Small intestine (tissue), 7 donors: Measurements from ENCODE around the gene FAM72A. TPM values are rescaled to one million over a fixed set of nuclear protein-coding genes. Genes with fewer than 3 reads are reported as not detected.
"Not testable (repeated sequence)": the region's sequence is repeated elsewhere in the genome, so short reads cannot be mapped to it uniquely, and the experiment has no call there.

Experiments used
- DNase-seq, 2 donors: peaks; one replicate each; pipeline versions ENCODE4 v3.0.0 to v3.0.0-alpha.2; 2013
- FAIRE-seq: peaks from 2 replicates; lab custom pipeline; 2012; peaks lifted over from hg19 to GRCh38; lab: Jason Lieb, UNC
- H3K27ac ChIP-seq, 3 donors: one replicate each; pipeline ENCODE4 v1.5.1; 2013; ENCODE audit warnings: low read length in 2 of 3, mild to moderate bottlenecking in 2 of 3, control low read depth in 1 of 3, inconsistent platforms in 1 of 3, low read depth in 1 of 3, moderate library complexity in 1 of 3
- H3K27me3 ChIP-seq, 3 donors: one replicate each; pipeline ENCODE4 v1.6.1; 2013; ENCODE audit warnings: low read length in 3 of 3, inconsistent platforms in 1 of 3; ENCODE audit not compliant: control insufficient read depth in 3 of 3, insufficient read depth in 3 of 3
- H3K36me3 ChIP-seq, 3 donors: one replicate each; pipeline ENCODE4 v1.6.1; 2013; ENCODE audit warnings: low read length in 3 of 3, inconsistent platforms in 1 of 3, low read depth in 1 of 3, mild to moderate bottlenecking in 1 of 3, moderate library complexity in 1 of 3; ENCODE audit not compliant: control insufficient read depth in 3 of 3, insufficient read depth in 2 of 3
- H3K4me1 ChIP-seq, 3 donors: one replicate each; pipeline ENCODE4 v1.6.1; 2013; ENCODE audit warnings: low read length in 2 of 3, inconsistent platforms in 1 of 3, low read depth in 1 of 3, mild to moderate bottlenecking in 1 of 3, moderate library complexity in 1 of 3; ENCODE audit not compliant: control insufficient read depth in 3 of 3, insufficient read depth in 2 of 3
- H3K4me3 ChIP-seq, 3 donors: one replicate each; pipeline ENCODE4 v1.5.1; 2013; ENCODE audit warnings: low read length in 3 of 3, control low read depth in 1 of 3, inconsistent platforms in 1 of 3, low read depth in 1 of 3, mild to moderate bottlenecking in 1 of 3, moderate library complexity in 1 of 3
- H3K9me3 ChIP-seq, 2 donors: one replicate each; pipeline ENCODE4 v1.6.1; 2013; ENCODE audit warnings: low read depth in 1 of 2, low read length in 1 of 2; ENCODE audit not compliant: control insufficient read depth in 2 of 2, insufficient read depth in 1 of 2
- WGBS, 3 donors: extraction: QIAGEN DNeasy Blood & Tissue Kit; methylation state at CpG; one replicate each; pipeline ENCODE4 v1.1.7; 2013; 5-methylcytosine and 5-hydroxymethylcytosine counted together
- polyA plus RNA-seq, 4 donors: library from polyadenylated mRNA; stranded (reverse) in 3 of 4; unstranded in 1 of 4; fragments of 200-250 nt in 3 of 4; fragments of 120-200 nt in 1 of 4; gene quantifications; one replicate each; pipeline versions ENCODE4 v1.2.1 to v1.2.3, GENCODE V29; 2013
- donor health status: healthy with polysubstance abuse.
- donor health status: control.
- donor health status: control.
- donor health status: Bipolar disorder and iron deficiency.
- donor health status: healthy.

FAM72A gene
- polyA plus RNA-seq, 4 donors, result 1.6 to 5.7 (median 2.0) TPM

GRCh38 chr1:206234189-206234916, 31.7 kb upstream of the FAM72A start:
- FAIRE-seq, DNase-seq, H3K27me3 ChIP-seq, H3K36me3 ChIP-seq, H3K27ac ChIP-seq, H3K4me1 ChIP-seq, H3K9me3 ChIP-seq, H3K4me3 ChIP-seq: not testable (repeated sequence)
- WGBS, 3 donors, result 82 to 100% (median 87%) methylated on average over 1 to 3 of the region's 3 CpGs

- H3K27ac ChIP-seq, FAIRE-seq, DNase-seq, H3K36me3 ChIP-seq, H3K27me3 ChIP-seq, H3K9me3 ChIP-seq, H3K4me1 ChIP-seq, H3K4me3 ChIP-seq: not testable (repeated sequence)
- 43 to 58% (median 52%) methylated on average over 2 to 3 of the region's 5 CpGs for WGBS, 3 donors
These were observed 30.5 kb upstream of the FAM72A start for GRCh38 chr1:206232970-206233645.

- H3K27me3 ChIP-seq, FAIRE-seq, H3K4me1 ChIP-seq, H3K4me3 ChIP-seq, H3K27ac ChIP-seq, H3K36me3 ChIP-seq, H3K9me3 ChIP-seq: not testable (repeated sequence)
- WGBS, 3 donors, result 88 to 94% (median 92%) methylated on average over 6 to 8 of the region's 9 CpGs
- peak in 1 of 2 donors; percentile 4 for DNase-seq
These were observed 29.4 kb upstream of the FAM72A start for GRCh38 chr1:206231989-206232388.

- not testable (repeated sequence) for H3K9me3 ChIP-seq, DNase-seq, H3K4me1 ChIP-seq, H3K36me3 ChIP-seq, FAIRE-seq, H3K27me3 ChIP-seq, H3K4me3 ChIP-seq, H3K27ac ChIP-seq
- 39 to 52% (median 42%) methylated on average over 2 of the region's 2 CpGs for whole genome bisulfite sequencing, 3 donors
These were observed 26.6 kb upstream of the FAM72A start for GRCh38 chr1:206229286-206229685.

GRCh38 chr1:206226886-206227285, 24.2 kb upstream of the FAM72A start:
- DNase-seq, FAIRE-seq: not testable (repeated sequence)

GRCh38 chr1:206225386-206225785, 22.7 kb upstream of the FAM72A start:
- H3K27ac ChIP-seq, H3K4me1 ChIP-seq, H3K9me3 ChIP-seq, H3K36me3 ChIP-seq, FAIRE-seq, DNase-seq, H3K4me3 ChIP-seq, H3K27me3 ChIP-seq: not testable (repeated sequence)
- WGBS, 3 donors, result 82 to 90% (median 89%) methylated on average over 2 to 3 of the region's 4 CpGs

More at GRCh38 chr1:206226886-206227285, 24.2 kb upstream of the FAM72A start:
- not testable (repeated sequence) for H3K27ac ChIP-seq, H3K36me3 ChIP-seq, H3K4me3 ChIP-seq, H3K27me3 ChIP-seq, H3K4me1 ChIP-seq, H3K9me3 ChIP-seq
- 83 to 97% (median 89%) methylated on average over 2 to 3 of the region's 5 CpGs for WGBS, 3 donors

GRCh38 chr1:206224190-206224776, 21.6 kb upstream of the FAM72A start:
- 81 to 94% (median 88%) methylated on average over 2 of the region's 6 CpGs for WGBS, 3 donors
- not testable (repeated sequence) for H3K36me3 ChIP-seq, H3K4me3 ChIP-seq, H3K27me3 ChIP-seq, DNase-seq, H3K4me1 ChIP-seq, H3K27ac ChIP-seq, H3K9me3 ChIP-seq, FAIRE-seq

- H3K27me3 ChIP-seq, H3K4me3 ChIP-seq, H3K27ac ChIP-seq, DNase-seq, FAIRE-seq, H3K36me3 ChIP-seq, H3K9me3 ChIP-seq, H3K4me1 ChIP-seq: not testable (repeated sequence)
- no CpG with 5 or more reads among the region's 4 CpGs for WGBS, 3 donors
These were observed 18.9 kb upstream of the FAM72A start for GRCh38 chr1:206221585-206221984.
